GM18508 (cell line): Measurements from ENCODE around the gene OBP2A.

Experiments used
- ATAC-seq: cut with Tn5 transposase; IDR thresholded peaks from one replicate; pipeline ENCODE4 v1.9.1; 2021; ENCODE audit warnings: moderate number of reproducible peaks; ENCODE audit not compliant: insufficient read depth, unreplicated experiment

OBP2A gene

DNA sequence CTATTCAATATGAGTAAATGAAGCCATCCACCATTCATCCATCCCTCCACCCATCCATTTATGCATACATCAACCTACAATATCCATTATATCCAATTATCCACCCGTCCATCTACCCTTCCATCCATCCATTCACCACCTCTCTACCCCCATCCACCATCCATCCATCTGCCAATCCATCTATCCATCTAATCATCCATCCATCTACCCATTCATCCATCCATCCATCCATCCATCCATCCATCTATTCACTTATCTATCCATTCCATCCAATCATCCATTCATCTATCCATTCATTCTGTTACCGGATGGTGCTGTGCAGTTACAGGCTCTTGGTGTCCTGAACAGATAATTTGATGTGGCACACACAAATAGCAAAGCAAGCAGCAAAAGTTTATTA is 26.3 kb downstream of the OBP2A start:
- ATAC-seq: no peak

DNA sequence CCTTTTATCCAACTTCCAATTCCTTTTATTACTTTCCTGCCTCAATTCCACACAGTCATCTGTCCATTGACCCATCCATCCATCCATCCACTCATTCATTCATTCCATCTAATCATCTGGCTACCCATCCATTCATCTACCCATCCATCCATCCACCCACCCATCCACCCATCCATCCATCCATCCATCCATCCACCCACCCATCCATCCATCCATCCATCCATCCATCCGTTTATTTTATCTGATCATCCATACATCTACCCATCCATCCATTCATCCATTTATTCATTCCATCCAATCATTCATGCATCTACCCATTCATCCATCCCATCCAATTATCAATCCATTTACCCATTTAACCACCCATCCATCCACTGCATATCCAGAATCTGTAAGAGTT is 27.2 kb downstream of the OBP2A start:
- ATAC-seq: no peak

GRCh38 chr9:135574331-135574730 is 28.4 kb downstream of the OBP2A start:
- no peak for ATAC-seq

DNA sequence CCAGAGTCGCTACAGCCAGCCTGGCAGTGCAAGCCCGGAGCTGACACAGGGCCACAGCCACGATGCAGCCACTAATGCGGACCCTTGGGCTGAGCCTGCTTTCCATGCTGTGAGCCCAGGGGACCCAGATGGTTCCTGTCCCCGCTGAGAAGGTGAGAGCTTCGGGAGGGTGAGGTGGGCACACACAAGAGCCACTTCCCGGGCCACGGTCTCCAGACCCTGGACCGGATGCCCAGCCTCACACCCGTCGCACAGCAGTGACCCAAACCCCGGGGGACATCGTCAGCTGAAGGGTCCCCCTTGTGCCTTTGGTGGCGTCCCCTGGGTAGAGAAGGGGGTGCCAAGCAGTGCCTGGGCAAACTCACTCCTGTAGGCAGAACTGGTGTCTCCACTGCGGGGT is 29.0 kb downstream of the OBP2A start:
- no peak for ATAC-seq

GRCh38 chr9:135575995-135576631 is 30.2 kb downstream of the OBP2A start:
- ATAC-seq: no peak

GRCh38 chr9:135577256-135577655 is 31.3 kb downstream of the OBP2A start:
- ATAC-seq: no peak

GRCh38 chr9:135579356-135579755 is 33.4 kb downstream of the OBP2A start:
- no peak for ATAC-seq

DNA sequence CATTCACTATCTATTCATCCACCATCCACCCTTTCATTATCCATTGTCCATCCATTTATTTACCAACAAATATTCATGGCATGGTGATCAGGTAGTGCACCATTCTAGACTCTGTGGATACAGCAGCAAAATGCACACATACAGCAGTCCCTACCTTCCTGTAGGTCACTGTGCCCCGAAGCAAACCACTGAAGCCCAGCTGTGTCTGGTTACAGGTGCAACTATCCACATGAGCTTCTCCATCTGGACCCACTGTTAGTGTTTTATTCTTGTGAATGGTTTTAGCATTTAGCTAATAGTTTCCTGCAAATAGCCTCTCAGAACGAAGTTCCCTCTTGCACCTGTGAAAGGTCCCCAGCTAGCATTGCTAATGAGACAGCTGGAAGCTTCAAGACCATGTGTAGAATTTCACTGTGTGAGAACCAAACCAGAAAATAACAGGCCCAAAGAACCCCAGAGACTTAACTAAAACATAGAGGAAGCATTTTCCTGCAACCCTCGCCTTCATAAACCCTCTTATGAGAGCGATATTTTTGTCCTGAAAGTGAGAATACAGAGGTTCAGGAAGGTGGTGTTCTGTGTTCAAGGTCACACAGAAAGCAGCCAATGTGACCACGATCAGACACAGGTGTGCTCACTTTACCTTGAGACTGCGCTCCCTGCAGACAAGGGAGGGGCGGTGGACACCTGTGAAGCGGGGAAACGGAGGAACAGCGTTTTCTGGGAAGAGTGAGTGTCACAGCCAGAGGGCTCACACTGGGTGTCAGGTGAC is 34.1 kb downstream of the OBP2A start:
- no peak for ATAC-seq

- no peak for ATAC-seq
Measured at GRCh38 chr9:135580664-135581380, 34.9 kb downstream of the OBP2A start.

- ATAC-seq: no peak
Measured at GRCh38 chr9:135581636-135582426, 35.9 kb downstream of the OBP2A start.

- no peak for ATAC-seq
Measured at GRCh38 chr9:135582541-135582940, 36.6 kb downstream of the OBP2A start.

GRCh38 chr9:135582966-135583687 is 37.2 kb downstream of the OBP2A start:
- ATAC-seq: no peak

DNA sequence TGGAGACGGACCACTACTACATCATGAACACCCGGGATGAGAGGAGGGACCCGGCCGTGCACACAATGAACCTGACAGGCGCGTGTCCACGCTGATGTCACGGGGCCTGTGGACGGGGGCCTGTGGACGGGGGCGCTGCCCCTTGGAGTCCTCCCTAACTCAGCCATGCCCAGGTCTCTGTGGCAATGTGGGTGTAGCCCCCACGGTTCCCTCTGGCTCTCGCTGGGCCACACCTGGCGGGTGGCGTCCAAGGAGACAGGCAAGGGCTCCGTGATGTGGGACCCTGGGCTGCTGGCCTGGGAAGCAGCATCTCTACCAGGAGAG is 37.7 kb downstream of the OBP2A start:
- ATAC-seq: no peak

GRCh38 chr9:135584371-135584770 is 38.4 kb downstream of the OBP2A start:
- ATAC-seq: no peak

GRCh38 chr9:135584934-135585333 is 39.0 kb downstream of the OBP2A start:
- no peak for ATAC-seq

GRCh38 chr9:135586601-135587109 is 40.7 kb downstream of the OBP2A start:
- no peak for ATAC-seq

DNA sequence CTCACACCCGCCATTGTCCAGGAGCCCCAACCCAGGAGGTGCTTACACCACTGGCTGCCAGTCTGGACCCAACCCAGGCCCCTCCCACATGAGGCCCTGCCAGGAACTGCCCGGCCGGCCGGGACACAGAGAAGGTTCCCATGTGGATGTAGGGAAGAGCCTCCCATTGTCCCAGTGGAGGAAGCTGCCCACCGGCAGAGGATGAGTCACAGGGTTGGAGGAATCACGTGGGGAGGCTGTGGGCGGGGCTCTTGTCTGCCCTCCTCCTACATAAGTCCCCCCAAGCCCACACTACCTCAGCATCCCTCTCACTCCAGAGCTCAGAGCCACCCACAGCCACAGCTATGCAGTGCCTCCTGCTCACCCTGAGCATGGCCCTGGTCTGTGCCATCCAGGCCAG is 41.7 kb downstream of the OBP2A start:
- no peak for ATAC-seq

GRCh38 chr9:135588371-135588770 is 42.4 kb downstream of the OBP2A start:
- no peak for ATAC-seq

GRCh38 chr9:135588886-135589595 is 43.1 kb downstream of the OBP2A start:
- ATAC-seq: no peak
